Cardiac muscle cell (in vitro differentiated cells and primary cell): ENCODE measurements around the gene CTCF. TPM values are rescaled to one million over a fixed set of nuclear protein-coding genes. Genes with fewer than 3 reads are reported as not detected.

Experiments used
- DNase-seq, 2 donors: peaks; one replicate each; pipeline versions ENCODE4 v3.0.0 to v3.0.0-alpha.2; 2010 to 2017; ENCODE audit warnings: low read depth in 1 of 2, low spot score in 1 of 2
- H3K27ac ChIP-seq: fragments of 200-600 bp; sonication (generic); 2 replicates; pipeline ENCODE4 v1.5.1; 2016
- H3K27me3 ChIP-seq: fragments of 200-600 bp; sonication (generic); 2 replicates; pipeline ENCODE4 v1.6.0; 2016; ENCODE audit warnings: control low read depth
- H3K36me3 ChIP-seq: fragments of 200-600 bp; sonication (generic); 2 replicates; pipeline ENCODE4 v1.5.1; 2016; ENCODE audit warnings: control low read depth
- H3K4me1 ChIP-seq: fragments of 200-600 bp; sonication (generic); 2 replicates; pipeline ENCODE4 v1.8.1; 2017; ENCODE audit warnings: low read depth, mild to moderate bottlenecking, mixed run types
- H3K4me3 ChIP-seq: fragments of 200-600 bp; sonication (generic); 2 replicates; pipeline ENCODE4 v1.5.1; 2016; ENCODE audit warnings: mild to moderate bottlenecking
- H3K9me3 ChIP-seq: fragments of 200-600 bp; sonication (generic); 2 replicates; pipeline ENCODE4 v1.5.1; 2017; ENCODE audit warnings: low read depth, mild to moderate bottlenecking, control low read depth
- CTCF ChIP-seq: IDR thresholded peaks from 2 replicates; pipeline ENCODE4 v1.5.1; 2012; ENCODE audit warnings: low read depth, mild to moderate bottlenecking, low read length
- polyA plus RNA-seq: library from polyadenylated mRNA; unstranded; fragments of >200 nt; fragmentation: Nextera tagmentation; extraction: Ambion mirVana; gene quantifications from 2 replicates; pipeline ENCODE4 v1.2.1, GENCODE V29; 2016
- total RNA-seq: library from RNA; depleted of rRNA; stranded (reverse); fragments of >200 nt; gene quantifications from 2 replicates; pipeline ENCODE4 v1.2.3, GENCODE V29; 2016

CTCF gene
- total and polyA plus RNA-seq, 2 experiments from 2014 or later = 33.9 to 38.0 TPM

DNA sequence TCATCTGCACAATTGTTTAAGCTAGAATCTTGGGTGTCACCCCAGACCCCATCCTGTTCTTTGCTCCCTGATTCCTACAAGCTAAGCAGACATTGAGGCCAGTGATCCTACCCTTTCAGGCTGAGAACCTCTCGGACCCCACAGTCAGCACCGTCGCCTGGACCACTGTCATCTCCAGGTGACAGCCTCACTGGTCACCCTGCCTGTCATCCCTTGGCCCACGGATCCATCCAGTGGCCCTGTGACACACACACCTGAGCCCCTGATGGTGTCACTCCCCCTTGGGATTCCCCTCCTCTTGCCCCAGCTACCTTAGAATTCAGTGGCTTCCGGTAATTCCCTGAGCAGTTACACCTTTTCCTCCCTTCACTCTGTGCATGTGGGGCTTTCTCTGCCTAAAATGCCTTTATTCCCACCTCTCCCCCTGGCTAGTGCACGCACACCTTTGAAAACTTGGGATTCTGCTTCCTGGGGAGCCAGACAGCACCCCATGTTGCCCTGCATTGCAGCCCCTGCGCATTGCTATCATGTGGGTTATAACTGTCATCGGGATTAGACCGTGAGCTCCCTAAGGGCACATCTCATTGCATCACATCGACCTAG lies 107.3 kb downstream of the CTCF start:
- TF ChIP-seq CTCF = no peak
- Histone ChIP-seq H3K27me3 (peaks cover 50% of the 10 kb centered on the region), H3K36me3 (no peaks in the 10 kb centered on the region), H3K4me1 (no peaks in the 10 kb centered on the region), H3K9me3 (no peaks in the 10 kb centered on the region), H3K4me3 (no peak overlapping the region), H3K27ac (no peak overlapping the region)
- no peak for DNase-seq

GRCh38 chr16:67672306-67672705 lies 110.0 kb downstream of the CTCF start:
- Histone ChIP-seq H3K36me3 (no peaks in the 10 kb centered on the region), H3K4me3 (no peak overlapping the region), H3K27me3 (peaks cover 76% of the 10 kb centered on the region), H3K27ac (no peak overlapping the region), H3K9me3 (no peaks in the 10 kb centered on the region), H3K4me1 (no peaks in the 10 kb centered on the region)
- TF ChIP-seq CTCF = no peak
- DNase-seq = no peak

DNA sequence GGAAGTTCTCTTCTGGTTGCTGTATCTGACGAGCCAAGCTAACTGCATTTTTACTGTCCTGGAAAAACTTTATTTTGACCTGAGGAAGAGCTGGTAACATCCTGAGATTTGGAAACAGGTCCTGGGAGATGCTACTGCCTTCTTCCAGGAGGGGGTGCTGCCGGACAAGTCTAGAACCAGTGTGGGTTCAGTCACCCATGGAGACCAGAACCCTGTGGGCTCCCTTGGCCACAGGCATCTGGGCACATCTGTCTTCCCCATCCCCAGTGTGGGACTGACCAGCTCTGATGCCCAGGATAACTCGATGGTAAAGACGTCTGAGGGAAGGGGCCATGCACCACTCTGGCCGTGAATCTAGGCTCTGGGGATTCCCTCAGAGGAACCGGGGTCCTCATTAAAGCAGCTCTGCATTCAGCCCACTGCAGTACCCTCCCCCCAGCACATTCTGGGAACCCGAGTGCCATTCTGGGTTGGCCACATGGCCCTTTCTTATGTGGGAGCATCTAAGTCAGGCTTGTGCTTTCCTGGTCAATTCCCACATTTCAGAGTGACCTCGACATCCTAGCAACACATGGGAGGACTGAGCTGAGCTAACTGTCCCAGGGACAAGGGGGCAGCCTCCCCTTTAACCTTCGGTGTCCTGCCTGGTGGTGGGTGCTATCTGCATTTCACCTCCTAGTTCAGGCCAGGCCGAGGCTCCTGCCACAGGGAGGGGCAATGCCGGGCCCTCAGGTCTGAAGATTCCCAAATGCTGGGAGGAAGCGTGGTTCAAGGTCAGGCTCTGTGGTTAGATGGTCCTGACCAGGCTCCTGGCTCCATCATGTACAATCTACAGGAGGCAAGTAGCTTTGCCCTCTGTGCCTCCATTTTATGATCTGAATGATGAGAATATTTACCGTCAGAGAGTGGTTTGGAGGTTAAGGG lies 110.7 kb downstream of the CTCF start:
- TF ChIP-seq CTCF = peak; percentile 87
- Histone ChIP-seq H3K4me3 (no peak overlapping the region), H3K36me3 (no peaks in the 10 kb centered on the region), H3K27me3 (peaks cover 83% of the 10 kb centered on the region), H3K27ac (no peak overlapping the region), H3K4me1 (no peaks in the 10 kb centered on the region), H3K9me3 (no peaks in the 10 kb centered on the region)
- peak; percentile 68 to 84 for DNase-seq

DNA sequence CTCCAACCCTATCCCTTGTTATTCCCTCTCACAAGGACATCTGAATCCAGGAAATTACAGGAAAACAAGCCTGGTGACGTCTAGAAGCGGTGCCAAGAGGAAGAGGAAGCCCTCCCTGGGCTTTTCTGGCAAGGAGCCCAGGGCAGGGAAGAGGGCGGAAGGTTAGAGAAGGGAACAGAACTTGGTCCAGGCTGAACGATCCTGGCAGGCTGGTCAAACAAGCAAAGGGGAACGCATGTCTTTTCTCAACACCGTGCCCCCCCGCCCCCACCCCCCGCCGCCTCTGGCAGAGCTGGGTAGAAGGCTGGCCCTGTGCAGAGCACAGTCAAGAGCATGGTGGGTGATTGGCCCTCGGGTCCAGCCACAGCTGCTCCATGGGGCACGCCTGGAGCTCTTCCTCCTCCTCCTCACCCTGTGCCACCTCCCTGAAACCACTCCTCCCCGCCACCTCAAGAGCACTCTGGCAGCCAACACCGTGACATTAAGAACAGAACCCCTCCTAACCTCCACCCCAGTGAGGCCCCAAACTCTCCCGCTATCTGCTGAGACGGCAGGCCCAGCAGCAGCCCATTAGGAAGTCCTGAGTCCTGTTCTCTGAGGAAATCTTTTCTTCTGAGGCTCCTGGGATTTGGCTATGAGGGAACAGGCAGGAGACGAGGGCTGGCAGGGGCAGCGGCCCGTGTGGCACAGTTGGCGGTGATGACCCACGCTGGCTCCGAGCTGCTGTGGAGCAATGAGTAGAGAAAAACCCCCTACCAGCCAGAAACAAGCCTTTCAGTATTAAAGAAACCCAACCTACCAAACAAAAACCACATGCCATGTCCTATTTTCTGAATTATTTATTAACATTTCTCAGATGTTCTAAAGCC lies 111.6 kb downstream of the CTCF start:
- Histone ChIP-seq H3K4me1 (no peaks in the 10 kb centered on the region), H3K27me3 (peaks cover 89% of the 10 kb centered on the region), H3K36me3 (no peaks in the 10 kb centered on the region), H3K9me3 (no peaks in the 10 kb centered on the region), H3K4me3 (no peak overlapping the region), H3K27ac (no peak overlapping the region)
- DNase-seq = peak in 1 of 2 donors; percentile 80
- TF ChIP-seq CTCF = no peak

DNA sequence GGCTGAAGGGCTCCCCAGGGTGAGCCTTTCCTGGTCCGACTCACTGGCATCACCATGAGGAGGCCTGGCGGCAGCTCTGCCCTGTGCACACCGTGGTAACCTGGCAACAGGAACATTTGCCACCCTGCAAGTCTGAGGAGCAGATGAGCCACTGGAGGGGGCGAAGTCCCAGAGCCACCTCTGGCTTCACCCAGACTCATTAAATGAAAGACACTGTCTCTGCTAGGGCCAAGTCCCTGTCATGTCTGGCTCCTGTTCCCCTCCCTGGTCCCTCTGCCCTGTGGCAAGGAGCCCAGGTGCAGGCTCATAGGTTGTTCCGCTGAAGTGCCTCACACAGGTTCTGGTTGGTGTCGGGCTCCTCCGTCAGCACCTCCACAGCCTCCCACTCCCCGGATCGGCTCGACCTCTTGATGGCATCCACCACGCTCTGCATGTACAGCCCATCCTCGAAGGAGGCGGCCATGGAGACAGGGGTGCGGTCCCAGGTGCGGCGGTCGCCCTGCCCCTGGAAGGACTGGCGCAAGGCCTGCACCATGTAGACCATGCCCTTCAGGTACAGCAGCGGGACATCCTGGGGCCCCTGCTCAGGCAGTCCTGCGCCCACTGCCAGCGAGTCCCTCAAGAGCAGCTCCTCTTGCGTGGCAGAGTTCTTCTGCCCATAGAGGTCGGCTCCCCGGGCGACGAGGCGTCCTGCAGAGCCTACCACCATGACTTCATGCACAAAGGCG lies 112.7 kb downstream of the CTCF start:
- DNase-seq = no peak
- H3K27ac ChIP-seq = no peak overlapping the region
- H3K27me3 ChIP-seq = peaks cover 87% of the 10 kb centered on the region
- H3K4me3 ChIP-seq = no peak overlapping the region
- no peaks in the 10 kb centered on the region for H3K4me1 ChIP-seq
- H3K9me3 ChIP-seq = no peaks in the 10 kb centered on the region
- no peak for TF ChIP-seq CTCF
- no peaks in the 10 kb centered on the region for H3K36me3 ChIP-seq
